WTC11 (cell line): ENCODE measurements around the gene DCLRE1C. TPM values are rescaled to one million over a fixed set of nuclear protein-coding genes. Genes with fewer than 3 reads are reported as not detected.

Source experiments
- ATAC-seq: fragments of 200-7000 bp; cut with Tn5 transposase; 2 replicates; pipeline ENCODE4 v1.10.0; 2021; ENCODE audit warnings: mild to moderate bottlenecking, moderate library complexity
- CTCF ChIA-PET: fragments of 300-600 bp; sonication (Branson Sonifier 250); formaldehyde crosslinking; loops from one replicate; lab custom pipeline; 2021; ENCODE audit warnings: antibody characterized with exemption; lab: Charles Lee
- POLR2A ChIA-PET: fragments of 350-600 bp; sonication (Branson Sonifier 250); formaldehyde crosslinking; loops from one replicate; lab custom pipeline; 2021; ENCODE audit warnings: antibody characterized with exemption; lab: Charles Lee
- DNase-seq: peaks from one replicate; pipeline ENCODE4 v3.0.0; 2021; ENCODE audit warnings: low spot score
- H3K27ac Mint-ChIP-seq: 2 replicates; pipeline ENCODE4 v1.8.0; 2021; ENCODE audit warnings: mixed read lengths
- H3K27me3 Mint-ChIP-seq: 2 replicates; pipeline ENCODE4 v1.8.0; 2021; ENCODE audit warnings: low read depth, mild to moderate bottlenecking, moderate library complexity, mixed read lengths
- H3K36me3 Mint-ChIP-seq: 2 replicates; pipeline ENCODE4 v1.8.0; 2021; ENCODE audit warnings: mixed read lengths
- H3K4me1 Mint-ChIP-seq: 2 replicates; pipeline ENCODE4 v1.8.0; 2022; ENCODE audit warnings: mixed read lengths
- H3K4me3 Mint-ChIP-seq: 2 replicates; pipeline ENCODE4 v1.8.0; 2021; ENCODE audit warnings: mild to moderate bottlenecking, moderate library complexity, mixed read lengths
- H3K9me3 Mint-ChIP-seq: 2 replicates; pipeline ENCODE4 v1.8.0; 2021; ENCODE audit warnings: mixed read lengths
- FOXJ3 ChIP-seq: sonication (generic); formaldehyde crosslinking; IDR thresholded peaks from 2 replicates; pipeline ENCODE4 v1.9.0; 2021; ENCODE audit warnings: missing genetic modification reagents, mild to moderate bottlenecking, borderline replicate concordance
- JAZF1 ChIP-seq: fragments of 250-450 bp; sonication (Bioruptor Pico); IDR thresholded peaks from 2 replicates; pipeline ENCODE4 v1.9.0; 2021; ENCODE audit warnings: moderate library complexity, mild to moderate bottlenecking, inconsistent platforms
- MXD4 ChIP-seq: fragments of 250-450 bp; sonication (Bioruptor Pico); IDR thresholded peaks from 2 replicates; pipeline ENCODE4 v1.8.0; 2021; ENCODE audit warnings: mild to moderate bottlenecking, moderate library complexity, borderline replicate concordance
- TEAD4 ChIP-seq: sonication (generic); formaldehyde crosslinking; IDR thresholded peaks from 2 replicates; pipeline ENCODE4 v1.8.0; 2022; ENCODE audit warnings: mild to moderate bottlenecking, missing genetic modification reagents
- ZNF138 ChIP-seq: sonication (generic); formaldehyde crosslinking; conservative IDR thresholded peaks from 2 replicates; pipeline ENCODE4 v1.8.1; 2022; ENCODE audit warnings: mild to moderate bottlenecking, moderate library complexity, missing genetic modification reagents
- ZNF219 ChIP-seq: sonication (generic); formaldehyde crosslinking; IDR thresholded peaks from 2 replicates; pipeline ENCODE4 v1.8.0; 2023; ENCODE audit warnings: missing genetic modification reagents, mild to moderate bottlenecking, borderline replicate concordance
- ZNF232 ChIP-seq: sonication (generic); formaldehyde crosslinking; IDR thresholded peaks from 2 replicates; pipeline ENCODE4 v1.8.0; 2022; ENCODE audit warnings: mild to moderate bottlenecking, missing genetic modification reagents
- ZNF671 ChIP-seq: fragments of 250-450 bp; sonication (Bioruptor Pico); IDR thresholded peaks from 2 replicates; pipeline ENCODE4 v1.8.0; 2021; ENCODE audit warnings: mild to moderate bottlenecking
- total RNA-seq: library from RNA; stranded (reverse); gene quantifications from 3 replicates; pipeline ENCODE4 v1.2.3, GENCODE V29; 2021
- TF ChIP-seq, protein P1 (sequence below): fragments of 250-450 bp; sonication (Bioruptor Pico); IDR thresholded peaks from 2 replicates; pipeline ENCODE4 v1.9.0; 2021; ENCODE audit warnings: mild to moderate bottlenecking, borderline replicate concordance
- TF ChIP-seq, protein P2 (sequence below): sonication (generic); formaldehyde crosslinking; IDR thresholded peaks from 2 replicates; pipeline ENCODE4 v1.8.0; 2023; ENCODE audit warnings: missing genetic modification reagents
- TF ChIP-seq, protein P3 (sequence below): fragments of 200-600 bp; IDR thresholded peaks from 2 replicates; pipeline ENCODE4 v1.8.0; 2022; ENCODE audit warnings: antibody characterized with exemption
- TF ChIP-seq, protein P4 (sequence below): fragments of 250-450 bp; sonication (Bioruptor Pico); IDR thresholded peaks from 2 replicates; pipeline ENCODE4 v1.9.0; 2021; ENCODE audit warnings: moderate library complexity, mild to moderate bottlenecking, inconsistent platforms, borderline replicate concordance
- TF ChIP-seq, protein P5 (sequence below): sonication (generic); formaldehyde crosslinking; IDR thresholded peaks from 2 replicates; pipeline ENCODE4 v1.8.1; 2022; ENCODE audit warnings: low read depth, missing genetic modification reagents, borderline replicate concordance
- TF ChIP-seq, protein P6 (sequence below): sonication (generic); formaldehyde crosslinking; IDR thresholded peaks from 2 replicates; pipeline ENCODE4 v1.8.1; 2022; ENCODE audit warnings: missing genetic modification reagents, borderline replicate concordance
- TF ChIP-seq, protein P7 (sequence below): sonication (generic); formaldehyde crosslinking; IDR thresholded peaks from 2 replicates; pipeline ENCODE4 v1.8.0; 2023; ENCODE audit warnings: mild to moderate bottlenecking, missing genetic modification reagents
- TF ChIP-seq, protein P8 (sequence below): sonication (generic); formaldehyde crosslinking; IDR thresholded peaks from 2 replicates; pipeline ENCODE4 v1.8.1; 2022; ENCODE audit warnings: mild to moderate bottlenecking, missing genetic modification reagents, moderate library complexity, borderline replicate concordance
- TF ChIP-seq, protein P9 (sequence below): sonication (generic); formaldehyde crosslinking; IDR thresholded peaks from 2 replicates; pipeline ENCODE4 v1.8.0; 2022; ENCODE audit warnings: mild to moderate bottlenecking, missing genetic modification reagents

The DCLRE1C gene
- total RNA-seq, 1 experiment from 2014 or later: 4.3 TPM

DNA sequence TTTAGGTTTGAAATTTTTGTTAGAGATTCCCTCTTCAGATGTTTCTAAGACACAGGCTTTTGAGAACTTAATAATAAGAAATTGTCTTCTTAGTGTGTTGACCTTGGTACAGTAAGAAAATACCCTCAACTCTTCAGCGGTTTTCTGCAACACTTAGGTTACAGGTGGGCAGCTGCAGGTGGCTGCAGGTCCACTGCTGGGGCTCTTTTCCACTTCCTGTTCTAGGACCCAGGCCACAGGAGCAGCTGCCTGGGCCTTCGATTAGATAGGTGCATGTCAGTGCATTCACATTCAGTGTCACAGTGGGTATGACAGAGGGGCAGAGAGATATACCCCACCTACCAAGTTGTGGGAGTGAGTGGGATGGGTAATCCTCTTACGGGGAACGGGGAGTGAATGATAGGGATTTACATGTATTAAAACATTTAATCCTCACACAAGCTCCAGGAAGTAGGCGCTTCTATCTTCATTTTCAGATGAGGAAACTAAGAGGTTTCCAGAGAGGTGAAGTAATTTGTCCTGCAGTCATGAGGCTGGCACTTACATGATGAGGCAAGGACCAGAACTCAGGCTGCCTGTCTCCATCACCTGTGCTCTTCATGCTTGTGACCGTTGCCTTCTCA is 95.4 kb downstream of the DCLRE1C start:
- DNase-seq (no peak), ATAC-seq (no peak)
- H3K9me3 Mint-ChIP-seq: no peaks in the 10 kb centered on the region
- ChIA-PET POLR2A (no interaction called here), CTCF (no interaction called here)
- no peaks in the 10 kb centered on the region for H3K27me3 Mint-ChIP-seq
- TF ChIP-seq, protein P1, sequence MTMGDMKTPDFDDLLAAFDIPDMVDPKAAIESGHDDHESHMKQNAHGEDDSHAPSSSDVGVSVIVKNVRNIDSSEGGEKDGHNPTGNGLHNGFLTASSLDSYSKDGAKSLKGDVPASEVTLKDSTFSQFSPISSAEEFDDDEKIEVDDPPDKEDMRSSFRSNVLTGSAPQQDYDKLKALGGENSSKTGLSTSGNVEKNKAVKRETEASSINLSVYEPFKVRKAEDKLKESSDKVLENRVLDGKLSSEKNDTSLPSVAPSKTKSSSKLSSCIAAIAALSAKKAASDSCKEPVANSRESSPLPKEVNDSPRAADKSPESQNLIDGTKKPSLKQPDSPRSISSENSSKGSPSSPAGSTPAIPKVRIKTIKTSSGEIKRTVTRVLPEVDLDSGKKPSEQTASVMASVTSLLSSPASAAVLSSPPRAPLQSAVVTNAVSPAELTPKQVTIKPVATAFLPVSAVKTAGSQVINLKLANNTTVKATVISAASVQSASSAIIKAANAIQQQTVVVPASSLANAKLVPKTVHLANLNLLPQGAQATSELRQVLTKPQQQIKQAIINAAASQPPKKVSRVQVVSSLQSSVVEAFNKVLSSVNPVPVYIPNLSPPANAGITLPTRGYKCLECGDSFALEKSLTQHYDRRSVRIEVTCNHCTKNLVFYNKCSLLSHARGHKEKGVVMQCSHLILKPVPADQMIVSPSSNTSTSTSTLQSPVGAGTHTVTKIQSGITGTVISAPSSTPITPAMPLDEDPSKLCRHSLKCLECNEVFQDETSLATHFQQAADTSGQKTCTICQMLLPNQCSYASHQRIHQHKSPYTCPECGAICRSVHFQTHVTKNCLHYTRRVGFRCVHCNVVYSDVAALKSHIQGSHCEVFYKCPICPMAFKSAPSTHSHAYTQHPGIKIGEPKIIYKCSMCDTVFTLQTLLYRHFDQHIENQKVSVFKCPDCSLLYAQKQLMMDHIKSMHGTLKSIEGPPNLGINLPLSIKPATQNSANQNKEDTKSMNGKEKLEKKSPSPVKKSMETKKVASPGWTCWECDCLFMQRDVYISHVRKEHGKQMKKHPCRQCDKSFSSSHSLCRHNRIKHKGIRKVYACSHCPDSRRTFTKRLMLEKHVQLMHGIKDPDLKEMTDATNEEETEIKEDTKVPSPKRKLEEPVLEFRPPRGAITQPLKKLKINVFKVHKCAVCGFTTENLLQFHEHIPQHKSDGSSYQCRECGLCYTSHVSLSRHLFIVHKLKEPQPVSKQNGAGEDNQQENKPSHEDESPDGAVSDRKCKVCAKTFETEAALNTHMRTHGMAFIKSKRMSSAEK: no peak
- TF ChIP-seq, protein P2, sequence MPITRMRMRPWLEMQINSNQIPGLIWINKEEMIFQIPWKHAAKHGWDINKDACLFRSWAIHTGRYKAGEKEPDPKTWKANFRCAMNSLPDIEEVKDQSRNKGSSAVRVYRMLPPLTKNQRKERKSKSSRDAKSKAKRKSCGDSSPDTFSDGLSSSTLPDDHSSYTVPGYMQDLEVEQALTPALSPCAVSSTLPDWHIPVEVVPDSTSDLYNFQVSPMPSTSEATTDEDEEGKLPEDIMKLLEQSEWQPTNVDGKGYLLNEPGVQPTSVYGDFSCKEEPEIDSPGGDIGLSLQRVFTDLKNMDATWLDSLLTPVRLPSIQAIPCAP (CRISPR knock-in tag): no peak
- TF ChIP-seq, protein P3, sequence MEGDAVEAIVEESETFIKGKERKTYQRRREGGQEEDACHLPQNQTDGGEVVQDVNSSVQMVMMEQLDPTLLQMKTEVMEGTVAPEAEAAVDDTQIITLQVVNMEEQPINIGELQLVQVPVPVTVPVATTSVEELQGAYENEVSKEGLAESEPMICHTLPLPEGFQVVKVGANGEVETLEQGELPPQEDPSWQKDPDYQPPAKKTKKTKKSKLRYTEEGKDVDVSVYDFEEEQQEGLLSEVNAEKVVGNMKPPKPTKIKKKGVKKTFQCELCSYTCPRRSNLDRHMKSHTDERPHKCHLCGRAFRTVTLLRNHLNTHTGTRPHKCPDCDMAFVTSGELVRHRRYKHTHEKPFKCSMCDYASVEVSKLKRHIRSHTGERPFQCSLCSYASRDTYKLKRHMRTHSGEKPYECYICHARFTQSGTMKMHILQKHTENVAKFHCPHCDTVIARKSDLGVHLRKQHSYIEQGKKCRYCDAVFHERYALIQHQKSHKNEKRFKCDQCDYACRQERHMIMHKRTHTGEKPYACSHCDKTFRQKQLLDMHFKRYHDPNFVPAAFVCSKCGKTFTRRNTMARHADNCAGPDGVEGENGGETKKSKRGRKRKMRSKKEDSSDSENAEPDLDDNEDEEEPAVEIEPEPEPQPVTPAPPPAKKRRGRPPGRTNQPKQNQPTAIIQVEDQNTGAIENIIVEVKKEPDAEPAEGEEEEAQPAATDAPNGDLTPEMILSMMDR: no peak
- TF ChIP-seq, protein P4, sequence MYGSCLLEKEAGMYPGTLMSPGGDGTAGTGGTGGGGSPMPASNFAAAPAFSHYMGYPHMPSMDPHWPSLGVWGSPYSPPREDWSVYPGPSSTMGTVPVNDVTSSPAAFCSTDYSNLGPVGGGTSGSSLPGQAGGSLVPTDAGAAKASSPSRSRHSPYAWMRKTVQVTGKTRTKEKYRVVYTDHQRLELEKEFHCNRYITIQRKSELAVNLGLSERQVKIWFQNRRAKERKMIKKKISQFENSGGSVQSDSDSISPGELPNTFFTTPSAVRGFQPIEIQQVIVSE: no peak
- no peak for TF ChIP-seq ZNF232 (CRISPR knock-in tag)
- TF ChIP-seq ZNF671 (CRISPR knock-in tag): no peak
- TF ChIP-seq, protein P5, sequence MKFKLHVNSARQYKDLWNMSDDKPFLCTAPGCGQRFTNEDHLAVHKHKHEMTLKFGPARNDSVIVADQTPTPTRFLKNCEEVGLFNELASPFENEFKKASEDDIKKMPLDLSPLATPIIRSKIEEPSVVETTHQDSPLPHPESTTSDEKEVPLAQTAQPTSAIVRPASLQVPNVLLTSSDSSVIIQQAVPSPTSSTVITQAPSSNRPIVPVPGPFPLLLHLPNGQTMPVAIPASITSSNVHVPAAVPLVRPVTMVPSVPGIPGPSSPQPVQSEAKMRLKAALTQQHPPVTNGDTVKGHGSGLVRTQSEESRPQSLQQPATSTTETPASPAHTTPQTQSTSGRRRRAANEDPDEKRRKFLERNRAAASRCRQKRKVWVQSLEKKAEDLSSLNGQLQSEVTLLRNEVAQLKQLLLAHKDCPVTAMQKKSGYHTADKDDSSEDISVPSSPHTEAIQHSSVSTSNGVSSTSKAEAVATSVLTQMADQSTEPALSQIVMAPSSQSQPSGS (CRISPR knock-in tag): no peak
- no peak for TF ChIP-seq ZNF219
- TF ChIP-seq JAZF1 (CRISPR knock-in tag): no peak
- TF ChIP-seq, protein P6, sequence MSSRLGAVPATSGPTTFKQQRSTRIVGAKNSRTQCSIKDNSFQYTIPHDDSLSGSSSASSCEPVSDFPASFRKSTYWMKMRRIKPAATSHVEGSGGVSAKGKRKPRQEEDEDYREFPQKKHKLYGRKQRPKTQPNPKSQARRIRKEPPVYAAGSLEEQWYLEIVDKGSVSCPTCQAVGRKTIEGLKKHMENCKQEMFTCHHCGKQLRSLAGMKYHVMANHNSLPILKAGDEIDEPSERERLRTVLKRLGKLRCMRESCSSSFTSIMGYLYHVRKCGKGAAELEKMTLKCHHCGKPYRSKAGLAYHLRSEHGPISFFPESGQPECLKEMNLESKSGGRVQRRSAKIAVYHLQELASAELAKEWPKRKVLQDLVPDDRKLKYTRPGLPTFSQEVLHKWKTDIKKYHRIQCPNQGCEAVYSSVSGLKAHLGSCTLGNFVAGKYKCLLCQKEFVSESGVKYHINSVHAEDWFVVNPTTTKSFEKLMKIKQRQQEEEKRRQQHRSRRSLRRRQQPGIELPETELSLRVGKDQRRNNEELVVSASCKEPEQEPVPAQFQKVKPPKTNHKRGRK (CRISPR knock-in tag): no peak
- TF ChIP-seq, protein P7, sequence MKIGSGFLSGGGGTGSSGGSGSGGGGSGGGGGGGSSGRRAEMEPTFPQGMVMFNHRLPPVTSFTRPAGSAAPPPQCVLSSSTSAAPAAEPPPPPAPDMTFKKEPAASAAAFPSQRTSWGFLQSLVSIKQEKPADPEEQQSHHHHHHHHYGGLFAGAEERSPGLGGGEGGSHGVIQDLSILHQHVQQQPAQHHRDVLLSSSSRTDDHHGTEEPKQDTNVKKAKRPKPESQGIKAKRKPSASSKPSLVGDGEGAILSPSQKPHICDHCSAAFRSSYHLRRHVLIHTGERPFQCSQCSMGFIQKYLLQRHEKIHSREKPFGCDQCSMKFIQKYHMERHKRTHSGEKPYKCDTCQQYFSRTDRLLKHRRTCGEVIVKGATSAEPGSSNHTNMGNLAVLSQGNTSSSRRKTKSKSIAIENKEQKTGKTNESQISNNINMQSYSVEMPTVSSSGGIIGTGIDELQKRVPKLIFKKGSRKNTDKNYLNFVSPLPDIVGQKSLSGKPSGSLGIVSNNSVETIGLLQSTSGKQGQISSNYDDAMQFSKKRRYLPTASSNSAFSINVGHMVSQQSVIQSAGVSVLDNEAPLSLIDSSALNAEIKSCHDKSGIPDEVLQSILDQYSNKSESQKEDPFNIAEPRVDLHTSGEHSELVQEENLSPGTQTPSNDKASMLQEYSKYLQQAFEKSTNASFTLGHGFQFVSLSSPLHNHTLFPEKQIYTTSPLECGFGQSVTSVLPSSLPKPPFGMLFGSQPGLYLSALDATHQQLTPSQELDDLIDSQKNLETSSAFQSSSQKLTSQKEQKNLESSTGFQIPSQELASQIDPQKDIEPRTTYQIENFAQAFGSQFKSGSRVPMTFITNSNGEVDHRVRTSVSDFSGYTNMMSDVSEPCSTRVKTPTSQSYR (CRISPR knock-in tag): no peak
- TF ChIP-seq MXD4 (CRISPR knock-in tag): no peak
- TF ChIP-seq FOXJ3: no peak
- no peak for TF ChIP-seq ZNF138 (CRISPR knock-in tag)
- TF ChIP-seq, protein P8, sequence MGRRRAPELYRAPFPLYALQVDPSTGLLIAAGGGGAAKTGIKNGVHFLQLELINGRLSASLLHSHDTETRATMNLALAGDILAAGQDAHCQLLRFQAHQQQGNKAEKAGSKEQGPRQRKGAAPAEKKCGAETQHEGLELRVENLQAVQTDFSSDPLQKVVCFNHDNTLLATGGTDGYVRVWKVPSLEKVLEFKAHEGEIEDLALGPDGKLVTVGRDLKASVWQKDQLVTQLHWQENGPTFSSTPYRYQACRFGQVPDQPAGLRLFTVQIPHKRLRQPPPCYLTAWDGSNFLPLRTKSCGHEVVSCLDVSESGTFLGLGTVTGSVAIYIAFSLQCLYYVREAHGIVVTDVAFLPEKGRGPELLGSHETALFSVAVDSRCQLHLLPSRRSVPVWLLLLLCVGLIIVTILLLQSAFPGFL (CRISPR knock-in tag): no peak
- TF ChIP-seq, protein P9, sequence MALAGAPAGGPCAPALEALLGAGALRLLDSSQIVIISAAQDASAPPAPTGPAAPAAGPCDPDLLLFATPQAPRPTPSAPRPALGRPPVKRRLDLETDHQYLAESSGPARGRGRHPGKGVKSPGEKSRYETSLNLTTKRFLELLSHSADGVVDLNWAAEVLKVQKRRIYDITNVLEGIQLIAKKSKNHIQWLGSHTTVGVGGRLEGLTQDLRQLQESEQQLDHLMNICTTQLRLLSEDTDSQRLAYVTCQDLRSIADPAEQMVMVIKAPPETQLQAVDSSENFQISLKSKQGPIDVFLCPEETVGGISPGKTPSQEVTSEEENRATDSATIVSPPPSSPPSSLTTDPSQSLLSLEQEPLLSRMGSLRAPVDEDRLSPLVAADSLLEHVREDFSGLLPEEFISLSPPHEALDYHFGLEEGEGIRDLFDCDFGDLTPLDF (CRISPR knock-in tag): no peak
- TF ChIP-seq TEAD4 (CRISPR knock-in tag): no peak
- H3K27ac Mint-ChIP-seq: 0 out of 2 replicates have a peak overlapping the region, but pooled peaks have one; percentile 49
- H3K4me3 Mint-ChIP-seq: no peak overlapping the region
- H3K36me3 Mint-ChIP-seq: peaks cover 35% of the 10 kb centered on the region
- no peaks in the 10 kb centered on the region for H3K4me1 Mint-ChIP-seq
